ENCODE results near the gene ENOX2. TPM values are rescaled to one million over a fixed set of nuclear protein-coding genes. Genes with fewer than 3 reads are reported as not detected.
"Not testable (repeated sequence)": the region's sequence is repeated elsewhere in the genome, so short reads cannot be mapped to it uniquely, and the experiment has no call there.

The ENOX2 gene
- polyA plus RNA-seq, 1 experiment, result 16.8 TPM

DNA sequence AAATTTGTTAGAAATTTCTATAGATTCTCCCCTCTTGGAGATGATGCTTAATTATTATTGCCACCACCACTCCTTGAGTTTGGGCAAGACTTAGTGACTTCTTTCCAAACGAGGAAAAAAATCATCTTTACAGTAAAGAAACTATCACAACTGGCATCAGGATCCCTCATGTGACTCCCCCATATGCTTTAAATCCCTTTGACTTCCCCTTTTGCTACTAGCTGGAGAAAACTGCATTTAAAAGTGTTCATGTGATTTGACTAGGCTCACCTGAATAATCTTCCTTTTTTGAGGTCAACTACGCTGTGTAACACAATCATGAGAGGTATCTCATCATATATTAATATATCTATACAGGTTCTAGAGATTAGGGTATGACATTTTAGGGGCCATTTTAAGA is 30.3 kb upstream of the ENOX2 start:
- Histone ChIP-seq H3K27me3 (ENCODE audit: control insufficient read depth, insufficient read depth, low read length) (no peaks in the 10 kb centered on the region), H3K27ac (ENCODE audit: low read depth, low read length) (no peak overlapping the region), H3K9me3 (ENCODE audit: control insufficient read depth, insufficient read depth, low read length) (no peaks in the 10 kb centered on the region), H3K4me3 (ENCODE audit: low read depth, low read length) (no peak overlapping the region)
- CTCF ChIA-PET, result no interaction called here
- no peak for TF ChIP-seq CTCF (IDR thresholded peaks at IDR 0.05; ENCODE audit: low read depth, low read length)
- POLR2A ChIA-PET, result no interaction called here
- no peak for DNase-seq (ENCODE audit: low read depth, low spot score)

- H3K27me3 ChIP-seq (ENCODE audit: control insufficient read depth, insufficient read depth, low read length); POLR2A ChIA-PET; H3K9me3 ChIP-seq (ENCODE audit: control insufficient read depth, insufficient read depth, low read length); H3K27ac ChIP-seq (ENCODE audit: low read depth, low read length); H3K4me3 ChIP-seq (ENCODE audit: low read depth, low read length); DNase-seq (ENCODE audit: low read depth, low spot score): not testable (repeated sequence)
- CTCF ChIA-PET, result interaction anchor here (1.3 to 1.7 kb wide), 2 partner anchors 381 to 527 kb away, joined by 3 to 9 read pairs; no protein-coding TSS in a partner anchor
Measured at GRCh38 chrX:130920405-130920804, 17.4 kb upstream of the ENOX2 start.

GRCh38 chrX:130919676-130920075 is 16.7 kb upstream of the ENOX2 start:
- H3K27me3 ChIP-seq (ENCODE audit: control insufficient read depth, insufficient read depth, low read length); POLR2A ChIA-PET; H3K9me3 ChIP-seq (ENCODE audit: control insufficient read depth, insufficient read depth, low read length); H3K27ac ChIP-seq (ENCODE audit: low read depth, low read length); H3K4me3 ChIP-seq (ENCODE audit: low read depth, low read length); DNase-seq (ENCODE audit: low read depth, low spot score): not testable (repeated sequence)
- CTCF ChIA-PET, result interaction anchor here (8.2 kb wide), 1 partner anchor 343 kb away, joined by 157 read pairs; no protein-coding TSS in a partner anchor

GRCh38 chrX:130918498-130918897 is 15.5 kb upstream of the ENOX2 start:
- H3K27ac ChIP-seq (ENCODE audit: low read depth, low read length); H3K9me3 ChIP-seq (ENCODE audit: control insufficient read depth, insufficient read depth, low read length); H3K27me3 ChIP-seq (ENCODE audit: control insufficient read depth, insufficient read depth, low read length); H3K4me3 ChIP-seq (ENCODE audit: low read depth, low read length); POLR2A ChIA-PET; DNase-seq (ENCODE audit: low read depth, low spot score): not testable (repeated sequence)
- CTCF ChIA-PET, result interaction anchor here (5.6 to 8.2 kb wide), 3 partner anchors 342 to 526 kb away, joined by 55 to 157 read pairs (median 101); no protein-coding TSS in a partner anchor

- Histone ChIP-seq H3K4me3 (ENCODE audit: low read depth, low read length) (no peak overlapping the region), H3K27me3 (ENCODE audit: control insufficient read depth, insufficient read depth, low read length) (no peaks in the 10 kb centered on the region), H3K9me3 (ENCODE audit: control insufficient read depth, insufficient read depth, low read length) (no peaks in the 10 kb centered on the region), H3K27ac (ENCODE audit: low read depth, low read length) (no peak overlapping the region)
- DNase-seq (ENCODE audit: low read depth, low spot score), result peak; percentile 6
- peak; percentile 69 for TF ChIP-seq CTCF (IDR thresholded peaks at IDR 0.05; ENCODE audit: low read depth, low read length)
- ChIA-PET POLR2A (no interaction called here), CTCF (interaction anchor here (0.6 to 8.2 kb wide), 24 partner anchors 10 to 588 kb away, joined by 3 to 157 read pairs (median 4); partner anchors contain the start of genes GPR119 and RBMX2)
Measured at GRCh38 chrX:130916636-130917422, 13.8 kb upstream of the ENOX2 start.

DNA sequence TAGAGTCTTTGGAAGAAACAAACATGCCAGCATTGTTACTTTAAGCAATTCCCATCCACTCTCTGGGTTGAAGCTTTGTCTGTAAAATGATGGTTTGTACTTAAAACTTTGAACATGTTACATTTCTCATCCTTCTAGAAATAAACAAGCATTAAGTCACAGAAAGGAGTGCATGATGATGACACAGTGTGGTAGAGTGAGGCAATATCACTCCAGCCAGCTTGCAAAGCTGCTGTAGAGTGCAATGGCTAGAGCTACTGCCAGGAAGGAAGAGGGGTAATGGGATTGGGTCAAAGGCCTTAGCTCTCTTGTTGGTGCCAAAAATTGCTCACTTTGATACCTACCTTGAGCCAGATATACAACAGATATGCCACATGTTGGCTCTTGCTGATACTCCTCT is 12.3 kb upstream of the ENOX2 start:
- Histone ChIP-seq H3K9me3 (ENCODE audit: control insufficient read depth, insufficient read depth, low read length) (no peaks in the 10 kb centered on the region), H3K4me3 (ENCODE audit: low read depth, low read length) (no peak overlapping the region), H3K27ac (ENCODE audit: low read depth, low read length) (no peak overlapping the region), H3K27me3 (ENCODE audit: control insufficient read depth, insufficient read depth, low read length) (no peaks in the 10 kb centered on the region)
- no peak for TF ChIP-seq CTCF (IDR thresholded peaks at IDR 0.05; ENCODE audit: low read depth, low read length)
- CTCF ChIA-PET, result interaction anchor here (1.3 to 8.2 kb wide), 5 partner anchors 38 to 522 kb away, joined by 4 to 157 read pairs (median 55); no protein-coding TSS in a partner anchor
- DNase-seq (ENCODE audit: low read depth, low spot score), result no peak
- POLR2A ChIA-PET, result no interaction called here

All from AG04450 (cell line).